ENCODE measurements around the gene KCNQ1.
"Not testable (repeated sequence)": the region's sequence is repeated elsewhere in the genome, so short reads cannot be mapped to it uniquely, and the experiment has no call there.

KCNQ1 gene

DNA sequence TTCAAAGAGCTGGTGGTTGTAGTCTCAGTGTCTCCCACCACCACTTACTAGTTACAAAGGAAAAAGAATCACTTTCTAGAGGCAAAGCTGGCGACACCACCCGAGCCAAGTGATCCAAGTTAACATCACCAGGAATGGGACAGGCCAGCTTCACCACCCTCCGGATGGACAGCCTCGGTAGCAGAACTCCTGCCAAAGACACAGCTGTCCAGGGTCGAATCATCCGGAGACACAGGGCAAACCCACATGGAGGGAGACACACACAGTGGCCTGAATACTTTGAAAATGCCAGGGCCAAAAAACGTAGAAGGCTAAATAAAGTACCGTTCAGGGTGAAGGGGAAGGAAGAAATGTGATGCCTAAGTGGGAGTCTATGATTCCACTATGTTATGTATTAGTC lies 33.1 kb downstream of the KCNQ1 start:
- DNase-seq = no peak

DNA sequence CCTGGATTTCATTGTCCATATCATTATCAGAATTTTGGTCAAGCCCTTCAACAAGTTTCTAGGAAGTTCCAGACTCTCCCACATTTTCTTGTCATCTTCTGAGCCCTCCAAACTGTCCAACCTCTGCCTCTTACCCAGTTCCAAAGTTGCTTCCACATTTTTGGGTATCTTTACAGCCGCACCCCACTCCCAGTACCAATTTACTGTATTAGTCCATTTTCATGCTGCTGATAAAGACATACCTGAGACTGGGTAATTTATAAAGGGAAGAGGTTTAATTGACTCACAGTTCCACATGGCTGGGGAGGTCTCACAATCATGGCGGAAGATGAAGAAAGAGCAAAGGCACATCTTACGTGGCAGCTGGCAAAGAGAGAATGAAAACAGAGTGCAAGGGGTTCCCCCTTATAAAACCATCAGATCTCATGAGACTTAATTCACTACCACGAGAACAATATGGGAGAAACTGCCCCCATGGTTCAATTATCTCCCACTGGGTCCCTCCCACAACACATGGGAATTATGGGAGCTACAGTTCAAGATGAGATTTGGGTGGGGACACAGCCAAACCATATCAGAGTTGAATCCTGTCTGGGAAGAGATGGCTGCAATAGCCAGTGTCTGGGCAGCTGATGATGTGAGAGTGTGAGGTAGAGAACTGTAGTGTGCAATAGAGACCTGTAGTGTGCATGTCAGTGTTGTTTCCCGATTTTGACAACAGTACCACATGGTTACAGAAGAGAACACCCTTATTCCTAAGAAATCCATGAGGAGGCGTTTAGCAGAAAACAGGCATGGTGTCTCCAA lies 35.5 kb downstream of the KCNQ1 start:
- not testable (repeated sequence) for DNase-seq

DNA sequence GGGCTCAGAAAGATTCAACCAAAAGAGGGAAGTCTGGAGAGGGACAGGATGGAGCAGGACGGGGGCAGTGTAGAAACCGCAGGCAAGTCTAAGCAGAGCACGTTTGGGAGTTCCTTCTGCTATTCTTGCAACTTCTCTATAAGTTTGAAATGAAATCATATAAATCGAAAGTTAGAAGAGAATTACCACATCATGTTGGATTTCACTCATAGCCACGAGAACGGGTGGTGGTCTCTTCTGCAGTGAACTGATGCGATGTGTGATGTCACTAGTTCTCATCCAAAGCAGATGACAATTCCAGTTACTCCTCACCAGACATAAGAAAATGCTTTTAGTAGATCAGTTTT lies 36.0 kb downstream of the KCNQ1 start:
- DNase-seq = no peak

DNA sequence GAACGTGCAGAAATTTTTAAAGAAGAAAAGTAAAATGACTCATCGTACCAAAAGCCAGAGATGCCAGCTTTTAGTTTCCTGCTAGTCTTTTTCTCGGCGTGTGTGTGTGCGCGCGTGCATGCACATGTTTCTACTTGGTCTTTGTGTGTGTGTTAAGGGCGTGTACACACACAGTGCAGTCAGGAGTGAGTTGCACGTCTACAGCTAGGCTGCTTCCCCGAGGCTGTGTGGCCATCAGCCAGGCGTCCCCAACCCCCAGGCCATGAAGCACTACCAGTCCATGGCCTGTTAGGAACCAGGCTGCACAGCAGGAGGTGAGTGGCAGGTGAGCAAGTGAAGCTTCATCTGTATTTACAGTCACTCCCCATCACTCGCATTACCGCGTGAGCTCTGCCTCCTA lies 36.4 kb downstream of the KCNQ1 start:
- no peak for DNase-seq

DNA sequence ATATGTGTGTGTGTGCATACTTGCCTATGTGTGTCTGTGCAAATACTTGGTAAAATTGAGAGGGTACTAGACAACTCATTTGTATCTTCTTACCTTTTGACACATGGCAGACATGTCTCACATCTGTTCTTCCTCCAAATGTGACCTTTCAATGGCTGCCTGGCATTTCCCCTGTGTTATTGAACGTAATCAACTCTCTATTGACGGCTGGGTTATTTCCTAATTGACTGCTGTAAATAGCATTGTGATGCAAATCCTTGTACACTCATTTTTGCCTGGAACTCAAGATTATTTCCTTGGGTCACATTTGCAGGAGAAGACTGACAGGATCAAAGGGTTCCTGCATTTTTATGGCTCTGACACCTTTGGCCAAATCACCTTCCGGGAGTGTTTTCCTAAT lies 37.4 kb downstream of the KCNQ1 start:
- no peak for DNase-seq

DNA sequence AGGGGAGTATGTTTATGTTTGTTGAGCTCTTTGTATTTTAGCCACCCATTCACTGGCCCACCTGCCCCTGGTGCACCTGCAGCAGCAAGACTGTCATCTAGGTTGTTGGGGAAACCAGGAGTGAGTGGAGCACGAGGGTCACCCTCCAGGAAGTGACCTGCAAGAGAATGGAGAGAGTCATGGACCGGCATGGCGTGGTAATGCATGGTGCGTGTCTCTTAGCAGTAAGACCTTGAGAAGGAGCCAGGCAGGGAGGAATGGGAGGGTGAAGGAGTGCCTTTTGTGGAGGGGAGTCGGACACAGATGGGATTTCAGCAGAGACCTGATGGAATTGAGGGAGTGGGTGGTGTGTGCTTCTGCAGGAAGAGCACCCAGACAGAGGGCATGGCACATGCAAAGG lies 37.9 kb downstream of the KCNQ1 start:
- DNase-seq = no peak

DNA sequence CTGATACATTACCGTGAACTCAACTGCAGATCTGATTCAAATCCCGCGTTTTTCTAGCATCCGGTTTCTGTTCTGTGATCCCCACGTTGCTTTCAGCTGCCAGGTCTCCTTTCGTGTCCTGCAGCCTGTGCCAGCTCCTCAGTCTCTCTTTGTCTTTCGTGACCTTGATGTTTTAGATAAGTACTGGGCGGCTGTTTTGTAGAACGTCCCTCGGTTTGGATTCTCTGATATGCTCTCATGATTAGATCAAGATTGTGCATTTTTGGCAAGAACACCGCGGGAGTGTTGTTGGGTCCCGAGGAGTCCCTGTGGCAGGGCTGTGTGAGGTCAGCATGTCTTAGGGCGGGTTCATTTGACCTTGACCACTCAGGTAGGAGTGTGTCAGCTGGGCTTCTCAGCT lies 38.6 kb downstream of the KCNQ1 start:
- no peak for DNase-seq

DNA sequence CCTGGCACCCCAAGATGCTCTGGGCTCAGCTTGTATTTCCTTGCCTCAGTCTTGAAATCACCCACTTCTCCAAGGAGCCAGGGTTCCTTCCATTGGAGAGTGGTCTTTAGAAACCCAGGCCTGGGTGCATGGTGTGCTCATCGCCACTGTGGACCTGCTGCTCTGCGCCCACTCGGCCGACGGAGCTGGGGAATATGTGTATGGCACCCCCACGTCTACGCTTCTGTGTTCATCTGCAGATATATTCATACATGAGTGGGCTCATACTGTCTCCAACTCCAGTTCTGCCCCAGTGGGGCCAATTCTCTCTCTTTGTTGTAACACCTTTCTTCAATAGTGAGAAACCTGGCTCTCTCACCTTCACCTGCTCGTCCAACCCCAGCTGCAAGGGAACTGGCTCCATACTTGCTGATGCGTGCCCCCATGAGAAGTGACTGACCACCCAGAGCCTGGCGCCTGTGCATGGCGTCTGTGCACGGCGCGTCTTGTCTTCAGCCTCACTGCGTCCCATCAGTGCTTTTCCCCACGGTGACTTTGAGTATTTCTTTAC lies 39.8 kb downstream of the KCNQ1 start:
- no peak for DNase-seq

DNA sequence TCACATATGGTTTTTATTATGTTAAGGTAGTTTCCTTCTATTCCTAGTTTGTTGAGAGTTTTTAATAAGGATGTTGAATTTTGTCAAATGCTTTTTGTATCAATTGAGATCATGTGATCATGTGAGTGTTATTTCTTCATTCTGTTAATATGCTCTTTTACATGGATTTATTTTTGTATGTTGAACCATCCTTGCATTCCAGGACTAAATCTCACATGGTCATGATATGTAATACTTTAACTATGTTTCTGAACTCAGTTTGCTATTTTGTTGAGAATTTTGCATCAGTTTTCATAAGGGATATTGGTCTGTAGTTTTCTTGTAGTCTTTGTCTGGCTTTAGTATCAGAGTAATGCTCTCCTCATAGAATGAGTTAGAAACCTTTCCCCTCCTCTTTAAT lies 43.2 kb downstream of the KCNQ1 start:
- no peak for DNase-seq

DNA sequence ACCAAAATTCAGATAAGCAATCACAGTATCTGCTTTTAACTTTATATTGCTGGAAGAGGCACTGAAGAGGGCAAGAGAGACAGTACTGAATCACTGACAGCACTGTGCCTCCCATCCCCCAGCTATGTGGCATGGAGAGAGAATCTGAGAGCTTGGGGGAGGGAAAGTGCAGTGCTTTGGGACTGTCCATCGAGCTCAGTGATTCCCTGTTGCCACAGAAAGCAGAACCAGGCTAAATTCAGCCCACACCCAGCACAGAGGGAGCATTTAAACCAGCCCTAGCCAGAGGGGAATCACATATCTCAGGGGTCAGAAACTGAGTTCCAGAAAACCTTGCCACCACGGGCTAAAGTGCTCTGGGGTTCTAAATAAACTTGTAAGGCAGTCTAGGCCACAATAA lies 44.3 kb downstream of the KCNQ1 start:
- DNase-seq = no peak

DNA sequence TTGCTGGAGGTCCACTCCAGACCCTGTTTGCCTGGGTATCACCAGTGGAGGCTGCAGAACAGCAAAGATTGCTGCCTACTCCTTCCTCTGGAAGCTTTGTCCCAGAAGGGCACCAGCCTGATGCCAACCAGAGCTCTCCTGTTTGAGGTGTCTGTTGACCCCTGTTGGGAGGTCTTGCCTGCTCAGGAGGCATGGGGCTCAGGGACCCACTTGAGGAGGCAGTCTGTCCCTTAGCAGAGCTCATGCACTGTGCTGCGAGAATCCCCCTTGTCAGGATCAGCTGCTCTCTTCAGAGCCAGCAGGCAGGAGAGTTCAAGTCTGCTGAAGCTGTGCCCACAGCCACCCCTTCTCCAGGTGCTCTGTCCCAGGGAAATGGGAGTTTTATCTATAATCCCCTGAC lies 53.1 kb downstream of the KCNQ1 start:
- not testable (repeated sequence) for DNase-seq

DNA sequence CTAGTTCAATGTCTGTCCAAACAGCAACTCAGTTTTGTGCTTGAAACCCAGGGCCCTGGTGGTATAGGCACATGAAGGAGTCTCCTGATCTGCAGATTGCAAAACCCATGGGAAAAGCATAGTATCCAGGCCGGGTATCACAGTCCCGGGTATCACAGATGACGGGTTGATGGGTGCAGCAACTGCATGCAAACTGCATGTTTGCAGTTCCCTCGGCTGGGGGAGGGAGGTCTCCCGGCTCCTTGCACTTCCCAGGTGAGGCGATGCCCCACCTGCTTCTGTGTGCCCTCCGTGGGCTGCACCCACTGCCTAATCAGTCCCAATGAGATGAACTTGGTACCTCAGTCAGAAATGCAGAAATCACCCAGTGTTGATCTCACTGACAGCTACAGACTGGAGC lies 53.9 kb downstream of the KCNQ1 start:
- DNase-seq = no peak

DNA sequence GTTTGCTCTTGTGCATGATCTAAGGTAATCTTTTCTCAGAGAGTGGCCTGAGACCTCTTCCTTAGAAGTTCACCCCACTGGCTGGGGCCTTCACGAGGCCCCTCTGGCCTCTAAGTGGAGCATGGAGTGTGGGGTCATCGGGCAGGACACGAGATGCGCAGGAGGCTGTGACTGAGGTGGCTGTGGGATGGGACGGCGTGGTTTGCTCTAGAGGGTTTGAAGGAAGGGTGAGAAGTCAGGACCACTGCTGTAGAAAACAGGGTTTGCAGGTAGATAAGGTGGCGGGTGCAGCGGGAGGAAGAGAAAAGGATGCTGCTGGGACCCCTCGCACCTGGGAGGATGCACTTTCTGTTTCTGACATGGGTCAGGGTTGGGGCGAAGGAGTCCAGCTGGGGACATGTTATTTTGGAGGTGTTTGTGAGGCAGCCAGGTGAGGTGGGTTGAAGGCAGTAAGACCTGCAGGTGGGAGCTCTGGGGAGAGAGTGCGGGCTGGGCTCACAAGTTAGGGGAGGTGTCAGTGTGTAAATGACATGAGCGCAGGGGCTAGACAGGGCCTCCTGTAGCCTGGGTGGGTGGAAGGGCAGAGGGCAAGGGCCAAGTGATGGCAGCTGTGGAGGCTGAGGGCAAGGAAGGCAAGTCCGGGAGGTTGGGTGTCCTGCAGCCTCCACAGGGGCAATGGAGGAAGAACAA lies 62.5 kb downstream of the KCNQ1 start:
- DNase-seq = no peak

DNA sequence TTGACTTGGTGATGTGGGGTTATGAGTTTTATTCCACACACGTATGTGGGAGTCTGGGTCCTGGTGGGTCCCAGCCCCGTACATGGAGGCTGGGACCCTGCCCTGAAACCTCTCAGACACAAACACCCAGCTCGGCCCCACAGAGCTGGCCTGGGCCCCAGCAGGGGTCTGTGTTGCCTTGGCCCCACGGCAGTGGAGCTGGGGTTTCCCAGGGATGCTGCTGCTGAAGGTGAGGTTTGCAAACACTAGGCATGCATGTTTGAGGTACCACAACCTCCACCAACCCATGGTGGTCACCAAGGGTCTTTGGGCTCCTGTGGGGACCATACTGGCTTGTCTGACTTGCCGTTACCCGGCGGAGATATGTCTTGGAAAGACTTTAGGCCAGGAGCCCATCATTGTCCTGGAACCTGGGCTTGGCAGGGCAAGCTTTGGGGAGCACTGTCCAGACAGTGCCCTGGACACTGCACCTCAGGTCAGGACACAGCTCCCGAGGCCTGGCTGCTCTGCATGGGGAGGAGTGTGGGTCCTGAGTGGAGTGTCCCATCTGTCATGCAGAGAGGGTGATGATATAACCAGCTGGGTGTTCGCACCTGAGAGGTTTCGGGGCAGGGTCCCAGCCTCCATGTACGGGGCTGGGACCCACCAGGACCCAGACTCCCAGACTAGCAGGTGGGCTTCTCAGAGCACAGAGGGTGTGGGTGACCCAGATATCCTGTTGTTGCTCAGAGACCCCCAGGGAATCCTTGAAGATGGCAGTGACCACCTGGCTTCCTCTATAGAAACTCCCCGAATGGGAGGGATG lies 63.3 kb downstream of the KCNQ1 start:
- no peak for DNase-seq

DNA sequence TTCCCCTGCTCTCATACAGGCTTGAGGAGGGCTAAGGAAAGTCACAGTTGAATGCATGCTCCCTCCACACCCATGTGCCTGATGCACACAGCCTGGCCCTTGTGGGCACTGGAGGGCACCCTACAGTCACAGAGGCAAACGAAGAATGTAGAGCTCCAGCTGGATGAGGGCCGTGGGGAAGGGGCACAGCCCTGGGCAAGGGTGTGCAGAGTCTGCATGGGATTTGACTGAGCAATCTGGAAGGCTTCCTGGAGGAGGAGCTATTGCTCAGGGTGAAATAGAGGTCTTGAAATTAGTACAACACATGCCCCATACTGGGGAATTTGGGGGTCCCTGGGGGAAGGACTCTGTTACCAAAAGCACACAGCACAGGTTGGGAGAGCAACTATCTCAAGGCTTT lies 64.0 kb downstream of the KCNQ1 start:
- DNase-seq = no peak

DNA sequence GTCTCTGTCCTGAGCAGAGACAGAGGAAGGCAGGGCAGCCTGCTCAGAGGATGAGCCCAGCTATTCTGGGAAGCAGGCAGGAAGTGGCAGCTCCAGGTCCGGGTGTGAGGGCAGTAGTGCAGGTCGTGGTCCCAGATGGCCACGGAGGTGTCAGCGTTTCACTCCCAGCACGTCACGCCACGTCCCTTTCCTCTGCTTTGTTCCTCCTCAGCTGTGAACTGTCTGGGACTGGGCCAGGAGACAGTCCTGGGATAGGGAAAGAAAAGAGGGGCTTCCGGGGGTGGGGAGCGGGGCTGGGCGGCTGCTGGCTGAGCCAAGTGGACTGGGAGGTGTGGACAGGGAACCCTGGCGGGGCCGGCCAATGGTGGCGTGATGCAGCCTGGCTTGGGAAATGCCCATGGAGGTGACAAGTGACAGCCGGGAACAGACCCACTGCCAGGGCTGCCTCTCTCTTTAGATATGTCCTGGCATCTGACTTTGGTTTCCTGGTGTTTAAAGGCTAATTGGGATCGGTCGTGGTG lies 64.7 kb downstream of the KCNQ1 start:
- DNase-seq = no peak

DNA sequence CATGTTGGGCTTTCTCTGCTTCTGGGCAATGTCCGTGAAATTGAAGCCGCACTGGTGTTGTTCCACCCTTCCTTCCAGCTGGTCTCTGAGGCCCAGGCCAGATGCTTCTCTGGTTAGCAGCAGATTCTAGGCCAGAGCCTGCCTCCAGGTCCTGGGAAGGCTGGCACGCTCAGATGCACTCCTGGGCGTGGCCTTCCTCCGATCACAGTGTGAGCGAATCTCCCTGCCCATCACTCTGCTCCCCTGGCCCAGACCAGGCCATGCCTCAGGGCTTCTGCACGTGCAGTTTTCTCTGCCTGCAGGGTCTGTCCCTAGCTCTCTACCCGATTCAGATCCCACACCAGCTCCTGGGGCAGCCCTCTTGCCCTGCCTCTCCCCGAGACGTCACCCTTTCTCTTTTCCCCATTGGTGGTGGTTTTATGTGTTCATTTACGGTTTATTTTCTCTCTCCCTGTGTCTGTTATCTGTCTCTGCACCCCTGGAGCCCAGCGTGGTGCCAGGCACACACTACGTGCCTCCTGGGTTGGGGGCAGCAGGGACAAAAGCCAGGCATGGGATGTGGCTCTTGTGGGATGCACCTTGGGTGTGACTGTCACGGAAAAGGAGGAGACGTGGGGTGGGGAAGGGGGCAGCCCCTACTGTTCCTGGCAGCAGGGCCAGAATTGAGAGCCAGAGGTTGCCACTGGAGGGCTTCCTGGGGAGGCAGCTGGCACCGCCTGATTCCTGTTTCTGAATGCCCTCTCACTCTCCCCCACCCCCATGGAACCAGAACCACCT lies 66.0 kb downstream of the KCNQ1 start:
- DNase-seq = no peak

DNA sequence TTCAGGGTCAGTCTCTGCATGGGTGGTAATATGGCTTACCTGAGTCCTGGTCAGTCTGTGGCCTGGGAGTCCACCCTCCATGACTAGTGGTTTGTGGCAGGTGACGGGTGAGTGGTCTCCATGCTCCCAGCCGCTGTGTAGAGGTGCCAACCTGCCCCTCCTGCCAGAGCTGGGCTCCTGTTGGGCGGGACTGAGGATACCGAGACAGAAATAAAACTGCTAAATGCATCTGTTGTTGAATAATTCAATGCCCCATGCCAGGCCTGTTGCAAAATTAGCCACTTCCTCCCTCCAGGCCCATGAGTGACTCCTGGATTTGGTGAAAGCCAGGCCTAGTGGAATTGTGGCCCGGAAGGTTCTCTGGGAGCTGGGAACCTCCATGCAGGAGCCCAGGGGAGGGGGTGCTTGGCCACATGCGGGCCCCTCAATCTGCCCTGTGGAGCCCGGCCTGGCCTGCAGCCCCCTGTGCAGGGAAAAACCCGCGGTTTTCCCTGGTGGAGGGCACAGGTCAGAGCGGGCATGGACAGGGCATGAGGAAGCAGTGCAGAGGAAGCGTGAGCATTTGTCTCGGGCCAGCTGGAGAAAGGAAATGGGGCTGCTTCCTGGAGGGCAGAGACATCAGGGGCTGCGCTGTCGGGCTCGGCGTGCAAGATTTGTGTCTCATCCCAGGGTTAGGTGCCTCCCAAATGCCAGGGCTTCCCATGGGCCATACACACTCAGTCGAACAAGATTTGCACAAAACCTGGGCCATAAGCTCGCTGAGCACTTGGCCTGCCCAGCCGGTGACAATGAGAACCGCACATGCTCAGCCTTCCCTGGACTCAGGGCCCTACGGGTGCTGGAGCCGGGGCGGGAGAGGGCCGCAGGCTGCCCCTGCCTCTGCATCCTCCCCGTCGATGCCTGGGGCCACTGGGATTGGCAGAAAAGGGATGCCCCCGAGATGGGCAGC lies 66.9 kb downstream of the KCNQ1 start:
- DNase-seq = no peak

DNA sequence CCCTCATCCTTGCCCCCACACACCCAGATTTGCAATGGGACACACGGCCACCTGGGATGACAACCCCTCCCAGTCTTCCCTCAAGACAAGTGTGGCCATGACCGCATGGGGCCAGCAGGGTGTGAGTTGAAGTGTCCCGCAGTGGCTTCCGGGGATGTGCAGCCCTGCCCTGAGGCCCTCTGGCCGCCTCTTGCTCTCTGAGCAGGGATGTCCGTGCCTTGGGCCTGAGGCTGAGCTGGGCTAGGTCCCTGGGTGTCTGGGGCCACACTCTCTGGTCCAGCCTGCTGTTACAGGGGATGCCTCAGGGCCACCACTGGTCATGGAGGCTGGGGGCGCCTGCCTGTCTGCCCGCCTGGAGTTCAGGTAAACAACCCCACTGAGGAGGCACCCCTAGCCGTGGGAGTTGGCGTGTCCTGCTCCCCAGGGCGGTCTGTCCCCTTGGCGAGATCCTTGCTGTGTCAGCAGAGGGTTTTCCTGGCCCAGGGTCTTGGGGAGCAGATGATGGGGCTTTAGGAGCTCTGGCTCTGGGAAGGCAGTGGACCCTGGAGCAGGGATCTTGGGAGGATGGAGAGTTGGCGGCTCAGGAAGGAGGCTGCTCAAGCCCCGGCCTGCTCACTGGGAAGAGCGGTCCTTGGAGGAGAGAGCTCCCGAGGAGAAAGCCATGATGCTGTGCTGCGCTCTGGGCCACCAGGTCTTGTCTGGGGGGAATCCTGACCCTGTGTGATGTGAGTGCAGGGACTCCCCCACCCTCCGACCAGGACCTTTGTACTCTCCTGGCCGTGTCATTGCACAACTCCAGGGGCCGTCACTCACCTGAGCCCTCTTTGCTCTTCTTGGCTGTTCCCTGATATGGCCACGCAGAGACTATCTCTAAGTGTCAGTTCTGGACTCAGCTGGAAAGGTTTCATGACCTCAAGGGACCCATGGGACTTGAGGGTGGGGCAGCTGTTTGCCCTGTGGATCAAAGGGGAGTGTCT lies 67.9 kb downstream of the KCNQ1 start:
- DNase-seq = no peak

DNA sequence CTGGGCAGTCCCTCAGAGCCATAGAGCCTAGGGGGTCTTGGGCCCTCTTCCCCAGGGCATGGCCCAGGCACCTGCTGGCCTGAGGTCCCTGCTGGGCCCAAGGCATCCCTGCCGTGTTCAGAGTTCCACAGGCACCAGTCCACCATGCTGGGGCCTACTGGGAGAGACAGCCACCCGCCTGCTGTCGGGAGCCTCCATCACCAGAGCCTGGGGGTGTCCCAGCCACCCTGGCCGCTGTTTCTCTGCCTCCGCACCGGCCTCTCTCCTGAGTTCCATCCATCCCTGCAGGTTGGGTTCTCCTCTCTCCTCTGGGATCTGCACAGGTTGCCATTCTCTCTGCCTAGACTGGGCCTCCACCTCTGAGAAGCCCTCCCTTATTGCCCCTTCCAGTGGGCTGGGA lies 68.6 kb downstream of the KCNQ1 start:
- DNase-seq = no peak

Data from NCI-H2171 treated with DMSO at 0.1 percent for 48 hours (cell line).